NCI-H446 (cell line): Measurements from ENCODE around the gene ARFGAP1.
A peak's percentile ranks its signal among the peaks of the same experiment; 100 is the strongest.

Experiments
- DNase-seq, 2 experiments: peaks; one replicate each; lab custom pipeline; 2025; lab: John Stamatoyannopoulos, UW

The ARFGAP1 gene

GRCh38 chr20:63272105-63273058, at the start of gene ARFGAP1:
Gene ARFGAP1 (plus strand): TSS chr20:63272813. CDS start chr20:63275581, 2,768 bp downstream.
- DNase-seq: peak; percentile 82 to 94

DNA sequence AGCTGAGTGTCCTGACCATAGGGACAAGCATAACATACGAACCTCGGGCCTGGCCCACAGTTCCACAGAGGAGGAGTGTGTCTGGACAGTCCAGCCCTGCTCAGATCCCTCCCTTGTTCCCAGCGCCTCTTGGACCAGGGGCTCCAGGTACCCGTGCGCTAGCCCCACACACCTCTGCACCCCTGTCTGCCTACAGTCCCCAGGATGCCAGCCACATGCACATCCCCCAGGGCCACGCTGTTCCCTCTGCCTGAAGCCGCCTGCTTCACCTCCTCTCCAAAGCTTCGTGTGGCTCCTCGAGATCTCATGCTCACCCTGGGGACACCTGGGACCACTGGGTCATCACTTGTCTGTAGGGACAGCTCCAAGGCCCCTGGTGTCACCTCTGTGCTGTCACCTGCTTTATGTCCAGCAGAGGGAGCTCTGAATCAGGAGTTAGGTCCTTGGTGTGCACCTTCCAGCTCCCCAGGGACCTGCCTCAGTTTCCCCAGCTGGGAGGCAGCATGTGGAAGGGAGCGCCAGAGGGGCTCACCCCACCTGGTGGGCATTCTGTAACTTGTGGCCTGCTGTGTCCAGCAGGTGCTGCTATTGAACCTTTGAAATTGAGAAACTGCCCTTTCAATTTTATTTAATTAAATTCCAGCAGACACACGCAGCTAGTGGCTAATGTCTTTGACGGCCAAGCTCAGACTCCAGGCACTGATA, 49.3 kb upstream of the ARFGAP1 start:
- peak; percentile 22 to 54 for DNase-seq

- DNase-seq: no peak
Measured at GRCh38 chr20:63223826-63224207, 48.8 kb upstream of the ARFGAP1 start.

- peak in 1 of 2 experiments; percentile 53 for DNase-seq
Measured at GRCh38 chr20:63224412-63225081, 48.1 kb upstream of the ARFGAP1 start.

GRCh38 chr20:63225082-63225454, 47.5 kb upstream of the ARFGAP1 start:
- DNase-seq: no peak

- DNase-seq: no peak
Measured at GRCh38 chr20:63226042-63226943, 46.3 kb upstream of the ARFGAP1 start.

GRCh38 chr20:63227260-63227659, 45.4 kb upstream of the ARFGAP1 start:
- no peak for DNase-seq

GRCh38 chr20:63228806-63229205, 43.8 kb upstream of the ARFGAP1 start:
- no peak for DNase-seq

DNA sequence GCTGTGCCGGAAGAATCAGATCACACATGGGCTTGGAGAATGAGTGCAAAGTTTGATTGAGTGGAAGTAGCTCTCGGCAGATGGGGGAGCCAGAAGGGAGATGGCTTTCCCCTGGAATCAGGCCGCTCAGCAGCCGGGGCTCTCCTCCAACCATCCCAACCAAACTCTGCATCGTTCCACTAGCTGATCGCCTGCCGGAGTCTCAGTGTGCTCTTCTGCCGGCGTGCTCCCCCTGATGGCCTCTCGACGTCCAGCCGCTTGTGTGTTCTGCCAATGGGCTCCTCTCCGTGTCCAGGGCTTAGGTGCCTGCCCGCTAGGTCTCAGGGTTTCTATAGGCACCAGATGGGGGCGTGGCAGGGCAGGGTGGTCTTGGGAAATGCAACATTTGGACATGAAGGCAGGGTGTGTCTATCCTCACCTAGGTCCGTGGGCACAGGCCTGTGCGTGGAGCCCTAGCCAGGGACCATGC, 41.8 kb upstream of the ARFGAP1 start:
- peak in 1 of 2 experiments; percentile 47 for DNase-seq

DNA sequence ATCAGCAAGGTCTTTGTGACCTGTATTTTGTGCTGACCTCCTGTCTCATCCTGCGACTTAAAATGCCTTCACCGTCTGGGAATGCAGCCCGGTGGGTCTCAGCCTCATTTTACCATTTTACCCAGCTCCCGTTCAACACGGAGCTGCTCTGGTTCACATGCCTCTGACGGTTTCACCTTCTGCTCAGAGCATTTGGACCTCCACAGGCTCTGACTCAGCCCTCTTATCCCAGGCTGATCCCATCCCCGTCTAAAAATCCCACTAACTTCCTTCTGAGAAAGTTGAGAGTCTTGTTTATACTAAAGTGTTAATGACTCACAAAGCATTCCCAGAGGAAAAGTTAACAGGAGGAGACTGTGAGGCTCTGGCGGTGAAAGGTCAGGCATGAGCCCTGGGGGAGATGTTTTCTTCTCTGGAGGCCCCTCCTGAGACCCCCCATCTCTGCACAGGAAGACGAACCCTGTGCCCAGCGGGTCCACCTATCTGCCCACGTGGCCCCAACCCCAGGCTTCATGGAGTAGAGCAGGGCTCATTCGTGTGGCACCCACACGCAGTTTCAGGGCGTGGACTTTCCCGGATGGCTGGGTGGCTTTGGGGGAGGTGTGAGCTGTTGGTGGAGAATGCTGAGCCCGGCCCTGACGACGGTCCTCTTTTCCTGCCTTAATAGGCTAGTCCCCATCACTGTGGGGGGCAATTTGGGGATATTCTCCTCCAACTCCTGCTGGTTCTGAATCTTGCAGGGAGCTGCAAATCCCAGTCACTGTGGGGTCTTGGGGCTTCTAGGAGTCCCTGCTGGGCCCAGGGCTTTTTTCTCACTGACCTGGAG, 40.2 kb upstream of the ARFGAP1 start:
- no peak for DNase-seq

DNA sequence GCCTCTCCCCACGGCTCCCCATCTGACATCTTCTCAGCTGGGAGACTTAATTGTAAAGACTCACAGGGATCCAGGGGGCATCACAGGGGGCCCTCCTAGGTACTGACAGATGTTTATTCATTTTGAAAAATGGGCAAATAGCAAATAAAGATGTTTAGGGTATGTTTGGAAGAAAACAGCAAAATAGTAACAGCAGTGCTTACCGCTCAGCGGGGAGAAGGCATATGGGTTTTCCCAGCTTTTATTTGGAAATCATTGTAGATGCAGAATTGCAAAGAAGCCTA, 39.6 kb upstream of the ARFGAP1 start:
- no peak for DNase-seq

DNA sequence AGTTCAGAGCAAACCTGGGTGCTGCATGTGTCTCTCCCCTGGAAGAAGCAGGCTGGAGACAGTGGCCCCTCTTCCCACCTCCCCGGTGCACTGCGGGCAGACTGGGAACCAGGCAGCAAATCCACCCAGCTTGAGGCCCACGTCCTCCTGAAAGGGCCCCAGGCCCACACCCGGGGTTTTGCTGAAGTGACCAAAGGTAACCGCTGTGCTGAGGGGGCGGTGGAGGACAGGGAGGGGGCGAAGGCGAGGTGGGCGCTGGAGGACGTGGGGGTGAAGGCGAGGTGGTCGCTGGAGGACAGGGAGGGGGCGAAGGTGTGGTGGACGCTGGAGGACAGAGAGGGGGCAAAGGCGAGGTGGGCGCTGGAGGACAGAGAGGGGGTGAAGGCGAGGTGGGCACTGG, 38.7 kb upstream of the ARFGAP1 start:
- DNase-seq: no peak

- no peak for DNase-seq
Measured at GRCh38 chr20:63234693-63235398, 37.8 kb upstream of the ARFGAP1 start.

- DNase-seq: no peak
Measured at GRCh38 chr20:63235399-63235983, 37.1 kb upstream of the ARFGAP1 start, which contains the start of gene BIRC7. Gene BIRC7 (plus strand): TSS chr20:63235905. CDS start chr20:63236097, 192 bp downstream.

- no peak for DNase-seq
Measured at GRCh38 chr20:63236116-63236837, 36.3 kb upstream of the ARFGAP1 start.

GRCh38 chr20:63238031-63238430, 34.6 kb upstream of the ARFGAP1 start:
- no peak for DNase-seq

GRCh38 chr20:63238514-63239125, 34.0 kb upstream of the ARFGAP1 start:
- DNase-seq: no peak

DNA sequence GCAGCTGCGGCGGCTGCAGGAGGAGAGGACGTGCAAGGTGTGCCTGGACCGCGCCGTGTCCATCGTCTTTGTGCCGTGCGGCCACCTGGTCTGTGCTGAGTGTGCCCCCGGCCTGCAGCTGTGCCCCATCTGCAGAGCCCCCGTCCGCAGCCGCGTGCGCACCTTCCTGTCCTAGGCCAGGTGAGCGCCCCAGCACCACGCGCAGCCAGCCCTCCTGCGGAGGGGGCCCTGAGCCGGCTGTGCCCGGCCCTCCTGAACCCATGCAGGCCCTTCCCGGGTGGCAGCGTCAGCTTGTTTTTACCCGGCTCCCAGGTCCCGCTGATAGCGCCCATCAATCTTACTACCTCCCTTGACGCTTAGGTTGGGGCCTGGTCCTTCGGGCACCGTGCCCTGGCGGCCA, 33.2 kb upstream of the ARFGAP1 start:
- DNase-seq: no peak
